ENCODE data around the gene MYADM. TPM values are rescaled to one million over a fixed set of nuclear protein-coding genes. Genes with fewer than 3 reads are reported as not detected.
A peak's percentile ranks its signal among the peaks of the same experiment; 100 is the strongest.
"Not testable (repeated sequence)": the region's sequence is repeated elsewhere in the genome, so short reads cannot be mapped to it uniquely, and the experiment has no call there.

MYADM gene
- total and polyA plus RNA-seq, 4 experiments from 2014 or later = 38.5 to 67.9 (median 44.0) TPM

DNA sequence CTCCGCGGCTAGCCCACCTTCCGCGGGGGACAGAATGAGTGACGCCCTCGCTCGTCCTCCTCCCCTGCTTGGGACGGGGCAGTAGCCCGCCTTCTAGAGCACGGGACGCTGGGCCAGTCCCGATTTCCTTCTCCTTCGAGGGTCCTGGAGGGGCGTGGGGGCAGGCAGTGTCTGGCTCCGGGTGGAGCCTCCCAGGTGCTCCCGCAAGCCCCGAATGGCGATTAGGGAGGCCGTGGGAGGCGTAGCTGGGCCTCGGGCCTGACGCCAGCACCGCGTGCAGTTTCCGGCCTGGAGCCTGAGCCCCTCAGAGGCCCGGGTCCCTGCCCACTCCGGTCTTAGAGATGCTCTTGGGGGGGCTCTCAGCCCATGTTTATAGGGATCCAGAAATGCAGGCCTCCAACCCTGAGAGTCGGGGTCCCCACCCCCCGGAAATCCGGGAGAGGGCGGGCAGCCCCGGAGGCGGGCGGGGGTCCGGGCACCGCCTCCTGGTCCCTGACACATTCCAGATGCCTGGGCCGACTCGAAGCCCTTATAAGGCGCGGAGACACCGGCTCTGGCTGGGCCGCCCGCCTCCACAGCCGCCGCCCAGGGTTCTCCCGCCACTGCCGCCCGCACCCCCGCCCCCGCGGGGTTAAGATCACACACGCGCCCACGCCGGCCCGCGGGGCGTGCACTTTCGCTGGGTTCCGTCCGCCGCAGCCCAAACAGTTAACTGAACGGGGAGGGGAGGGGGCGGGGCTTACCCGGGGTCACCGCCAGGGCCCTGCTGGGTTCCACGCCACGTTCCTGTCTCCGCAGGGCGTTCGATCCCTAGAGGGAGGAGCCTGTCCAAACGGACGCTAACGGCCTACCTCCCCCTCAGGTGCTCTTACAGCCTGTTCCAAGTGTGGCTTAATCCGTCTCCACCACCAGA lies 1.5 kb downstream of the MYADM start:
- H3K4me1 ChIP-seq (ENCODE audit: insufficient read depth, low read length) = peaks cover 39% of the 10 kb centered on the region
- peaks cover 22 to 46% of the 10 kb centered on the region in 2 donors for H3K36me3 Mint-ChIP-seq
- intact Hi-C loops (cut with micrococcal nuclease) = loop anchor here (1.0 to 5.0 kb wide), 5 partner anchors 227 to 672 kb away; partner anchors contain the start of genes LENG8, LENG9 and NDUFA3
- peak overlapping the region; percentile 88 to 100 (median 96) for H3K27ac Mint-ChIP-seq
- peak overlapping the region; percentile 100 for H3K27ac ChIP-seq (ENCODE audit: low read depth, low read length)
- peaks cover 7% of the 10 kb centered on the region for H3K36me3 ChIP-seq (ENCODE audit: insufficient read depth, low read length)
- H3K9me3 ChIP-seq (ENCODE audit: control insufficient read depth in 1 of 2, low read length in 2 of 2) = no peaks in the 10 kb centered on the region
- no peaks in the 10 kb centered on the region for H3K27me3 ChIP-seq (ENCODE audit: insufficient read depth, low read length)
- peak; percentile 88 to 94 (median 89) for DNase-seq
- H3K27me3 Mint-ChIP-seq = no peaks in the 10 kb centered on the region
- ChIA-PET POLR2A (ENCODE audit: partially characterized antibody) (interaction anchor here (0.6 to 4.3 kb wide), 11 partner anchors 8 to 594 kb away, joined by 3 to 95 read pairs (median 9); partner anchors contain the start of genes LENG1, LENG8, LENG9 and PRKCG), CTCF (ENCODE audit: partially characterized antibody) (interaction anchor here (1.0 kb wide), 1 partner anchor 14 kb away, joined by 3 read pairs; no protein-coding TSS in a partner anchor)
- H3K9me3 Mint-ChIP-seq = peaks cover 0 to 7% (median 0%) of the 10 kb centered on the region in 8 donors
- peak overlapping the region; percentile 85 to 90 for H3K4me3 ChIP-seq (ENCODE audit: low read length in 2 of 2)
- peak overlapping the region; percentile 84 to 99 (median 96) for H3K4me3 Mint-ChIP-seq
- H3K4me1 Mint-ChIP-seq = peaks cover 27 to 76% (median 42%) of the 10 kb centered on the region in 4 donors

- H3K9me3 ChIP-seq (ENCODE audit: control insufficient read depth in 1 of 2, low read length in 2 of 2); DNase-seq; H3K27me3 Mint-ChIP-seq; H3K9me3 Mint-ChIP-seq; H3K27me3 ChIP-seq (ENCODE audit: insufficient read depth, low read length): not testable (repeated sequence)
- peaks cover 11% of the 10 kb centered on the region for H3K36me3 ChIP-seq (ENCODE audit: insufficient read depth, low read length)
- Mint-ChIP-seq H3K36me3 (peaks cover 30 to 54% of the 10 kb centered on the region in 2 donors), H3K27ac (peak overlapping the region; percentile 88 to 100 (median 96)), H3K4me1 (peaks cover 34 to 79% (median 50%) of the 10 kb centered on the region in 4 donors), H3K4me3 (peak overlapping the region; percentile 84 to 99 (median 96))
- peak overlapping the region; percentile 100 for H3K27ac ChIP-seq (ENCODE audit: low read depth, low read length)
- peak overlapping the region in 1 of 2 donors; percentile 90 for H3K4me3 ChIP-seq (ENCODE audit: low read length in 2 of 2)
- ChIA-PET POLR2A (ENCODE audit: partially characterized antibody) (interaction anchor here (1.4 to 1.6 kb wide), 2 partner anchors 12 to 320 kb away, joined by 4 to 5 read pairs; partner anchors contain the start of genes MBOAT7 and PRKCG), CTCF (ENCODE audit: partially characterized antibody) (interaction anchor here (1.7 kb wide), 1 partner anchor 12 kb away, joined by 4 read pairs; the partner anchor contains the start of gene PRKCG)
- H3K4me1 ChIP-seq (ENCODE audit: insufficient read depth, low read length) = peaks cover 47% of the 10 kb centered on the region
- intact Hi-C loops (cut with micrococcal nuclease) = loop anchor here (1.0 to 5.0 kb wide), 5 partner anchors 226 to 673 kb away; partner anchors contain the start of genes LENG8, LENG9 and NDUFA3
Measured at GRCh38 chr19:53869805-53870484, 2.3 kb downstream of the MYADM start.

DNA sequence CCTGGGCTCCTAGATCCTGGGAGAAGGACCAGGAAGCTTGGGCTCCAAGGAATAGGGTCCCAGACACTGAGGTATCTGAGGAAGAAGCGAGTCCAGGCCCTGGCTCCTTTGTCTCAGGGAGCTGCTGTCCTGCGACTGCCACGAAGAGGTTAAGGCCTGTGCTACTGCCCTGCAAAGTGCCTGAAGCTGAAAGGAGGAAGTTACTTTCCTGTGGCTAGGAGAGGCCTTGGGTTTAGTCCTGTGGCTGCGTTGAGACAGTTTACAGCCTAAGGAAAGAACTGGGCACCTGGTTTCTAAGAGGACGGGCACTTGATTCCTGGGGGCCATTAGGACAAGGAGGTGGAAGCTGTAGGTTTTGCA lies 2.8 kb downstream of the MYADM start:
- peak overlapping the region; percentile 19 for H3K27ac ChIP-seq (ENCODE audit: low read depth, low read length)
- CTCF ChIA-PET (ENCODE audit: partially characterized antibody) = interaction anchor here (1.2 to 1.7 kb wide), 2 partner anchors 12 to 17 kb away, joined by 4 read pairs; partner anchors contain the start of gene PRKCG
- peak overlapping the region; percentile 54 to 78 (median 74) for H3K4me3 Mint-ChIP-seq
- peaks cover 51% of the 10 kb centered on the region for H3K4me1 ChIP-seq (ENCODE audit: insufficient read depth, low read length)
- no peaks in the 10 kb centered on the region for H3K9me3 ChIP-seq (ENCODE audit: control insufficient read depth in 1 of 2, low read length in 2 of 2)
- H3K36me3 ChIP-seq (ENCODE audit: insufficient read depth, low read length) = peaks cover 11% of the 10 kb centered on the region
- peak overlapping the region; percentile 81 to 93 (median 91) for H3K27ac Mint-ChIP-seq
- H3K9me3 Mint-ChIP-seq = peaks cover 0 to 7% (median 1%) of the 10 kb centered on the region in 8 donors
- no peaks in the 10 kb centered on the region for H3K27me3 ChIP-seq (ENCODE audit: insufficient read depth, low read length)
- peak in 2 of 5 donors; percentile 16 to 29 for DNase-seq
- H3K27me3 Mint-ChIP-seq = no peaks in the 10 kb centered on the region
- H3K4me3 ChIP-seq (ENCODE audit: low read length in 2 of 2) = no peak overlapping the region
- intact Hi-C loops (cut with micrococcal nuclease) = no loop called here
- H3K4me1 Mint-ChIP-seq = peaks cover 34 to 82% (median 51%) of the 10 kb centered on the region in 4 donors
- POLR2A ChIA-PET (ENCODE audit: partially characterized antibody) = interaction anchor here (0.7 to 1.6 kb wide), 3 partner anchors 11 to 320 kb away, joined by 3 to 5 read pairs (median 4); partner anchors contain the start of genes MBOAT7 and PRKCG
- peaks cover 32 to 54% of the 10 kb centered on the region in 2 donors for H3K36me3 Mint-ChIP-seq

- Histone ChIP-seq H3K36me3 (ENCODE audit: insufficient read depth, low read length) (peaks cover 11% of the 10 kb centered on the region), H3K4me1 (ENCODE audit: insufficient read depth, low read length) (peaks cover 50% of the 10 kb centered on the region), H3K27ac (ENCODE audit: low read depth, low read length) (no peak overlapping the region), H3K4me3 (ENCODE audit: low read length in 2 of 2) (no peak overlapping the region), H3K27me3 (ENCODE audit: insufficient read depth, low read length) (no peaks in the 10 kb centered on the region), H3K9me3 (ENCODE audit: control insufficient read depth in 1 of 2, low read length in 2 of 2) (no peaks in the 10 kb centered on the region)
- peak overlapping the region; percentile 81 to 93 (median 88) for H3K27ac Mint-ChIP-seq
- intact Hi-C loops (cut with micrococcal nuclease) = no loop called here
- H3K36me3 Mint-ChIP-seq = peaks cover 34 to 59% of the 10 kb centered on the region in 2 donors
- peak in 1 of 5 donors; percentile 26 for DNase-seq
- H3K4me1 Mint-ChIP-seq = peaks cover 35 to 82% (median 53%) of the 10 kb centered on the region in 4 donors
- no peaks in the 10 kb centered on the region for H3K27me3 Mint-ChIP-seq
- peaks cover 0 to 7% (median 1%) of the 10 kb centered on the region in 8 donors for H3K9me3 Mint-ChIP-seq
- ChIA-PET POLR2A (ENCODE audit: partially characterized antibody) (interaction anchor here (0.6 to 1.6 kb wide), 5 partner anchors 10 to 319 kb away, joined by 3 to 5 read pairs (median 3); partner anchors contain the start of genes MBOAT7, PRKCG, PRPF31 and TFPT), CTCF (ENCODE audit: partially characterized antibody) (interaction anchor here (1.2 to 1.7 kb wide), 2 partner anchors 11 to 18 kb away, joined by 4 read pairs; partner anchors contain the start of gene PRKCG)
- peak overlapping the region in 7 of 8 donors; percentile 2 to 80 (median 60) for H3K4me3 Mint-ChIP-seq
Measured at GRCh38 chr19:53871454-53871853, 3.8 kb downstream of the MYADM start.

DNA sequence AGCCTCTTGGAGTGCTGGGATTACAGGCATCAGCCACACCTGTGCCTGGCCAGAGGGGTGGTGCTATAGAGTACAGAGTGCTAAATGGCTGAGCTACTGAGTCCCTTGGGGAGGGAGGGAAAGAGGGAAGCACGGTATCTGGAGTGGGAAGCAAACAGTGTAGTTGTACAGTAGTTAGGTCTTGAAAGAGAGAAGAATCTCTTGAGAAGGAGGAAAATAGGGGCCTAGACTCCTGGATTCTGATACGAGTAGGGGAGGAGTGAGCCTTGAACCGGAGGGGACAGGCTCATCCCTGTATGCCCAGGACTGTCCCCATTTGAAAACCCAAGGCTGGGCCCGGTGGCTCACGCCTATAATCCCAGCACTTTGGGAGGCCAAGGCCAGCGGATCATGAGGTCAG lies 5.1 kb downstream of the MYADM start:
- intact Hi-C loops (cut with micrococcal nuclease) = no loop called here
- Histone ChIP-seq H3K9me3 (ENCODE audit: control insufficient read depth in 1 of 2, low read length in 2 of 2) (no peaks in the 10 kb centered on the region), H3K4me3 (ENCODE audit: low read length in 2 of 2) (no peak overlapping the region), H3K27ac (ENCODE audit: low read depth, low read length) (peak overlapping the region; percentile 13), H3K27me3 (ENCODE audit: insufficient read depth, low read length) (no peaks in the 10 kb centered on the region), H3K4me1 (ENCODE audit: insufficient read depth, low read length) (peaks cover 54% of the 10 kb centered on the region), H3K36me3 (ENCODE audit: insufficient read depth, low read length) (peaks cover 11% of the 10 kb centered on the region)
- Mint-ChIP-seq H3K27ac (peak overlapping the region; percentile 79 to 97 (median 93)), H3K27me3 (no peaks in the 10 kb centered on the region), H3K4me1 (peaks cover 43 to 82% (median 60%) of the 10 kb centered on the region in 4 donors), H3K36me3 (peaks cover 40 to 61% of the 10 kb centered on the region in 2 donors), H3K9me3 (peaks cover 0 to 9% (median 1%) of the 10 kb centered on the region in 8 donors), H3K4me3 (peak overlapping the region in 6 of 8 donors; percentile 22 to 79 (median 32))
- ChIA-PET CTCF (ENCODE audit: partially characterized antibody) (interaction anchor here (0.5 kb wide), 1 partner anchor 62 kb away, joined by 4 read pairs; no protein-coding TSS in a partner anchor), POLR2A (ENCODE audit: partially characterized antibody) (no interaction called here)
- peak in 2 of 5 donors; percentile 29 to 31 for DNase-seq

- Mint-ChIP-seq H3K27ac (peak overlapping the region; percentile 83 to 97 (median 94)), H3K27me3 (peaks cover 2% of the 10 kb centered on the region in 2 donors), H3K36me3 (peaks cover 40 to 52% of the 10 kb centered on the region in 2 donors), H3K4me3 (peak overlapping the region; percentile 64 to 81 (median 76)), H3K4me1 (peaks cover 45 to 83% (median 61%) of the 10 kb centered on the region in 4 donors), H3K9me3 (peaks cover 0 to 5% (median 1%) of the 10 kb centered on the region in 8 donors)
- POLR2A ChIA-PET (ENCODE audit: partially characterized antibody) = interaction anchor here (0.6 to 5.5 kb wide), 2 partner anchors 7 to 11 kb away, joined by 3 to 95 read pairs; partner anchors contain the start of gene MYADM
- peak in 3 of 5 donors; percentile 17 to 41 (median 35) for DNase-seq
- H3K4me3 ChIP-seq (ENCODE audit: low read length in 2 of 2) = peak overlapping the region in 1 of 2 donors; percentile 28
- no peaks in the 10 kb centered on the region for H3K9me3 ChIP-seq (ENCODE audit: control insufficient read depth in 1 of 2, low read length in 2 of 2)
- peaks cover 11% of the 10 kb centered on the region for H3K36me3 ChIP-seq (ENCODE audit: insufficient read depth, low read length)
- H3K27me3 ChIP-seq (ENCODE audit: insufficient read depth, low read length) = peaks cover 4% of the 10 kb centered on the region
- intact Hi-C loops (cut with micrococcal nuclease) = no loop called here
- CTCF ChIA-PET (ENCODE audit: partially characterized antibody) = interaction anchor here (1.3 to 2.0 kb wide), 2 partner anchors 11 to 22 kb away, joined by 4 read pairs; no protein-coding TSS in a partner anchor
- H3K4me1 ChIP-seq (ENCODE audit: insufficient read depth, low read length) = peaks cover 59% of the 10 kb centered on the region
- H3K27ac ChIP-seq (ENCODE audit: low read depth, low read length) = peak overlapping the region; percentile 21
Measured at GRCh38 chr19:53873773-53874605, 6.3 kb downstream of the MYADM start.

All from CD4-positive, alpha-beta memory T cell (primary cell).